DLD1 (cell line): ENCODE data around the gene ZSCAN5B.
"Not testable (repeated sequence)": the region's sequence is repeated elsewhere in the genome, so short reads cannot be mapped to it uniquely, and the experiment has no call there.

ENCODE experiments used
- in situ Hi-C: cut with HindIII; loops from 2 replicates; pipeline ENCODE4 v1.10.0; 2017; ENCODE audit warnings: low sequenced_read_pairs

Gene ZSCAN5B, protein sequence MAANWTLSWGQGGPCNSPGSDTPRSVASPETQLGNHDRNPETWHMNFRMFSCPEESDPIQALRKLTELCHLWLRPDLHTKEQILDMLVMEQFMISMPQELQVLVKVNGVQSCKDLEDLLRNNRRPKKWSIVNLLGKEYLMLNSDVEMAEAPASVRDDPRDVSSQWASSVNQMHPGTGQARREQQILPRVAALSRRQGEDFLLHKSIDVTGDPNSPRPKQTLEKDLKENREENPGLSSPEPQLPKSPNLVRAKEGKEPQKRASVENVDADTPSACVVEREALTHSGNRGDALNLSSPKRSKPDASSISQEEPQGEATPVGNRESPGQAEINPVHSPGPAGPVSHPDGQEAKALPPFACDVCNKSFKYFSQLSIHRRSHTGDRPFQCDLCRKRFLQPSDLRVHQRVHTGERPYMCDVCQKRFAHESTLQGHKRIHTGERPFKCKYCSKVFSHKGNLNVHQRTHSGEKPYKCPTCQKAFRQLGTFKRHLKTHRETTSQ

DNA sequence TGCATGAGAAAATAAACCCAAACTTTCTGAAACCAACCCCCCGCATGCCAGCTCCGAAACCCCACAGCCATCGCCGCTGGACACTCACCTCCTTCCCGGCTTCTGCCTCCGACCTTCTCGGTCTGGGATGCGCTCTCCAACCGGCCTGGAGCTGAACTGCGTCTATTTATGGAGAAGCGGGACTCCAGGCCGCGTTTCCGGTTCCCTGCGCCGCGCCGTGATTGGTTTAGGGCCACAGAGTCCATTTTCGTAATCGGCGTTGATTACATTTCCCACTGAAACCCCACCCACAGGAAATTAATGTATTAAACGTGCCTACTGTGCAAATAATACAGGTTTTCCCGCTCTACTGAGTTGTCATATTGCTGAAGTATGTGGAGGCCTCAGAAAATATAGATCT lies at the start of gene ZSCAN5B:
ZSCAN5B (minus strand) TSS at position 138 of the 400 bp plus-strand sequence. CDS start 4,731 bp downstream, outside the sequence.
- in situ Hi-C loops: not testable (repeated sequence)

DNA sequence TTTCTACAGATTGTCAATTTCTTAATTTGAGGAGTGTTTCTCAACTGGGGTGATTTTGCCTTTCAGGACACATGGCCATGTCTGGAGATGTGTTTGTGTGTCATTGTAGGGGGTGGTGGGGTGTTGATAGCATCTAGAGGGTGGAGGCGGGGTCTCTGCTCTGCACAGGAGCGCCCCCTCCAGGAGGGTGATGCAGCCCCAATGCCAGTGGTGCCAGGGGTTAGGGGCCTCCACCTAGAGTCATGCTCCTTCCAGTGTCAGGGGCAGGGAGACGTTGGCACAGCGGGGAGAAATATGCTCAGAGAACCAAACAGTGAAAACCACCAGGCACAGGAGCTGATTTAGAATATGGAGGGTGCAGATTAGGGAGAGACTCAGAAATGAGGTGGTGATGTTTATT lies 48.2 kb upstream of the ZSCAN5B start:
- in situ Hi-C loops: not testable (repeated sequence)

DNA sequence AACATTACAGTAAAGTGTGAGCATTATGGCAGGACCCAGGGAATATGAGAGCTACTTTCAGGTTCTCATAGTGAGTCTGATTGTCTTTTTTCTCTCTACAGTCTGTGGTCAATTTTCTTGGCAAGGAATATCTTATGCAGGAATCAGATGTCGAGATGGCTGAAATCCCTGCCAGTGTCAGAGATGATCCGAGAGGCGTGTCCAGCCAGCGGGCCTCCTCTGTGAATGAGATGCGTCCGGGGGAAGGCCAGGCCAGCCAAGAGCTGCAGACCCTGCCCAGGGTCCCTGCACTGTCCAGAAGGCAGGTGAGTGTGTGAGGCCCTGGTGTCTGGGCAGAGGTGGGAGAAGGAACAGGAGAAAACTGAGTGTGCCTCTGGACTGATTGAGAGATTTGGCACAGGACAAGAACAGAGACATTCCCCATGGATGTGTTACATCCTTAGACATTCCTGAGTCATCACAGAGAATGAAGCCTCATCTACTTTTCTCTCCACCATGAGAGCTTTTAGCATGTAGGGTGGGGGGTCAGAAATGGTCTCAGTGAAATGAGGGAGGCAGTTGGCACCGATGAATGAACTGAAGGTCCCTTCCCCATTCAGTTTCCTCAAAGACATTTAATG lies 47.6 kb upstream of the ZSCAN5B start:
- in situ Hi-C loops: no loop called here

DNA sequence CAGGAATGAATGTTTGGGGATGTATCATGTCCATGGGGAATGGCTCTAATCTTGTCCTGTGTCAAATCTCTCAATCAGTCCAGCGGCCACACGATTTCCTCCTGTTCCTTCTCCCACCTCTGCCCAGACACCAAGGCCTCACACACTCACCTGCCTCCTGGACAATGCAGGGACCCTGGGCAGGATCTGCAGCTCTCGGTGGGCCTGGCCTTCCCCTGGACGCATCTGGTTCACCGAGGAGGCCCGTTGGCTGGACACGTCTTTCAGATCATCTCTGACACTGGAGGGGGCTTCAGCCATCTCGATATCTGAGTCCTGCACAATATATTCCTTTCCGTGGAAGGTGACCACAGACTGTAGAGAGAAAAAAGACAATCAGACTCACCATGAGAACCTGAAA lies 25.9 kb upstream of the ZSCAN5B start:
- in situ Hi-C loops: no loop called here

DNA sequence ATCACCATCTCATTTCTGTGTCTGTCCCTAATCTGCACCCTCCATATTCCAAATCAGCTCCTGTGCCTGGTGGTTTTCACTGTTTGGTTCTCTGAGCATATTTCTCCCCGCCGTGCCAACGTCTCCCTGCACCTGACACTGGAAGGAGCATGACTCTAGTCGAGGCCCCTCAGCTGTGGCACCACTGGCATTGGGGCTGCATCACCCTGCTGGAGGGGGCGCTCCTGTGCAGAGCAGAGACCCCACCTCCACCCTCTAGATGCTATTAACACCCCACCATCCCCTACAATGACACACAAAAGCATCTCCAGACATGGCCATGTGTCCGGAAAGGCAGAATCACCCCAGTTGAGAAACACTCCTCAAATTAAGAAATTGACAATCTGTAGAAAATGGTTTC lies 25.3 kb upstream of the ZSCAN5B start:
- in situ Hi-C loops: no loop called here

DNA sequence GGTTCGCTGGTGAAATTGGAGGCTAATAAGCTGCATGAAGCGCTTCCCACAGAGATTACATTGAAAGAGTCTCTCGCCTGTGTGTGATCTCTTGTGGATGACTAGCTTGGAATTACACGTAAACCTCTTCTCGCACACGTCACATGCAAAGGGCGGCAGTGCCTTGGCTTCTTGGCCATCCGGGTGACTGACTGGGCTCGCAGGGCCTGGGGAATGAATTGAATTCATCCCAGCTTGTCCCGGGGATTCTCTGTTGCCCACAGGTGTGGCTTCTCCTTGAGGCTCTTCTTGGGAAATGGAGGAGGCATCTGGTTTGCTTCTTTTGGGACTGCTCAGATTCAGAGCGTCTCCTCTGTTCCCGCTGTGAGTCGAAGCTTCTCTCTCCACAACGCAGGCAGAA lies 24.3 kb upstream of the ZSCAN5B start:
- in situ Hi-C loops: no loop called here

DNA sequence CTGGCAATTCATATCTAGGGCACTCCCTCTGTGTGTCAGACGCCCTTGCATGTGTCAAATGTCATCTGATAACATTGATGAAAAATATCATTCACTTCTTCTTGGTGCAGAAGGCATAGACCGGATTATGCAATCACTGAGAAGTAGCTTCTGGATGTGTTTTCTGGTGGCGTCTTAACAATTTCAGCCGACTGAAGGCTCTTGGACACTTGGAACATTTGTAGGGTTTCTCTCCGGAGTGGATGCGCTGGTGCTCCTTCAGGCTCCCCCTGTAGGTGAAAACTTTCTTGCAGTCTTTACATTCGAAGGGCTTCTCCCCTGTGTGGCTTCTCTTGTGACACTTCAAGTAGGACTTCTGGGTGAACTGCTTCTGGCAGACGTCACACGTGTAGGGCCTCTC lies 23.9 kb upstream of the ZSCAN5B start:
- in situ Hi-C loops: not testable (repeated sequence)

DNA sequence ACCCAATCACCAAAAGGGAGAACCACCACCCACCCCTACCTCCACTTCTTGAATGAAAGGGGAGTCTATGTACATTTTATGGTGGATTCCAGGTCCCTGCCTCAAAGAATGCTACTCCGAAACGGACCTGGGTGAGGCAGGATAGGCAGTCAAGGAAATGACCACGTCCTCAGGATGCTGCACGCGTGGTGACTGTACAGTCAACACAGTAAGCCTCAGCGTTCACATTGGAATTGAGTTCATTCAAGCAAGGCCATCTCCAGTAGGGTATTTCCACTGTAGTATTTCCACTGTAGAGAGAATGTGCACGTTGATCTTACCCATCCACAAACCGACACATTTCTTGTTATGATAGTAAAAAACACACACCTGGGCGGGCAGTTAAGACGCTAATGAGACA lies 21.4 kb upstream of the ZSCAN5B start:
- in situ Hi-C loops: no loop called here

DNA sequence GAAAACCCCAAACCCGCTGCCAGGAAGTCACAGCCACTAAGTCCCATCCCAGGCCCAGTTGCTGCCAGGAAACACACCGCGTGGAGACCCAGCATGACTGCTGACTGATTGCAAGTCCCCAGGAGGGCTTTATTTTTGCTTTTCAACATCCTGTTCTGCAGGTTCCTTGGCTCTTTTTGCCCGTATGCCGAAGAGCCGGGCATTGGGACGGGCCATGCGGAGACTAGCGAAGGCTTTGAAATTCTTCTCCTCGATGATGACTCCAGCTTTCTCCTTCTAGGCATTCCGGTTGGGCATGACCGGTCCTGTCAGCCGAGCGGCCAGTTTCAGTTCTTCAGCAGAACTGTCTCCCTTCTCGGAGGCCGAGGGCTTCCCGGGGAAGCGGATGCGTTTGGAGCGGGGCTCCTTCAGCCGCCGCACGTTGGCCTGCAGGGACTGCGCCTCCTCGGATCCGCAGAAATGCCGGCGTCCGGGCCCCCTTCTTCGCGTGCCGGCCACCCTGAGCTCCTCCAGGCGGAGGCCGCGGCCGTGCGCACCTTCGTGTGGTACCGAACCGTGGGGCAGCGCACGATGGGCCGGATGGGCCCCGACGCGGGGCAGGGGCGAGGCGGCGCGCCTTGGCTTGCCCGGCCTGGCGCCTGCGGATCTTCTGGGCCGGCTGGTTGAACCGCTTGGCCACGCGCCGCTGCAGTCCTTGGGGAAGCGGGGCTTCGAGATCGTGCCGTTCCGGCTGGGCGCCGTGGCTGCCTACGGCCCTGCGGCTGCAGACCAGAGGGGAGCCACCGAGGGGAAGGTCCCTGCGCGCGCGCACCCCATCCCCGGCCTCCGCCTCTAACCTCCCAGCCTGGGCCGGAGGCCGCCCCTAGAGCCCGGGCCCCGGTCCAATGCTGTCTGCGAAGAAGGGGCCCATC lies 19.7 kb upstream of the ZSCAN5B start:
- in situ Hi-C loops: no loop called here

DNA sequence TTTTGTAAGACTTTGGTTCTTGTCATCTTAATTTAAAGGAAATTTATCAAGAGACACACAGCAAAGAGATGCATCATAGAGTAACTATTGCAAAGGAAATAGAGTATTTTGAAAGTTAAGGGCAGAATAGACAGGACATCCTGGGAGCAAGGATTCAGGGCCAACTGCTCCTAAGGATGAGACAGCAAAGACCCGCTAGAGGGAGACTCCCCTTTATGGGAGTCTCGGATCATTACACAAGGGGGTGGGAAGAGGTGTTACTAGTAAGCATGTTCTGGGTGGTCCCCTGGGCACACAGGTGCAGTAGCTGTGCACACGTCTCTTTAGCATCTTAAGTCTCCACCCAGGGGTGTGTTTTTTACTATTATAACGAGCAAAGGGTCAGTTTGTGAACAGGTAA lies 14.1 kb upstream of the ZSCAN5B start:
- in situ Hi-C loops: no loop called here

DNA sequence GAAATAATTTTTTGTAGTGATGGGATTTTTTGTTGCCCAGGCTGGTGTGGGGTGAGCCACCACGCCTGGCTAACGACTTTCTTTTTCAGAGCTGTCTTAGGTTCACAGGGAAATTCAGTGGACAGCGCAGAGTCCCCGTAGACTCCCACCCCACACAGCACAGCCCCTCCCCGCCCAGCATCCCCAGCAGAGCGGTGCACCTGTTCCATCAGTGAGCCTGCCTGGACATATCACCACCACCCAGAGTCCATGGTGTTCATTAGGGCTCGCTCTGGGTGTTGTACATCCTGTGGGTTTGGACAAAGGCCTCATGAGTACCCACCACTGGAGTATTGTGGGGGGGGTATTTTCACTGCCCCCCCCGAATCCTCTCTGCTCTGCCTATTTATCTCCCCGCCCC lies 12.5 kb upstream of the ZSCAN5B start:
- in situ Hi-C loops: not testable (repeated sequence)

DNA sequence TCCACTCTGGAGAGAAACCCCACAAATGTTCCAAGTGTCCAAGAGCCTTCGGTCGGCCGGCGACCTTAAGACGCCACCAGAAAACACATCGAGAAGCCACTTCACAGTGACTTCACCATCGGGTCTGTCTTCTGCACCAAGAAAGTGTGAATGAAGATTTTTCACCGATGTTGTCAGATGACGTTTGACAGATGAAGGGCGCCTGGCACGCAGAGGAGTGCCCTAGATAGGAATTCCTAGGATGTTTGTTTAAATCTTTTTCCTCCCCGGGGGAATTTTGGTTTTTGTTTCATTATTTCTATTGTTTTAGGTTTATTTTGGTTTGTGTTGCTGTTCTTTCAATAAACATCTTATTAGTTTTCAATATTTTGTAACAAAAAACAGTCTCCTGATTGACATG lies 11.5 kb upstream of the ZSCAN5B start:
- in situ Hi-C loops: no loop called here

DNA sequence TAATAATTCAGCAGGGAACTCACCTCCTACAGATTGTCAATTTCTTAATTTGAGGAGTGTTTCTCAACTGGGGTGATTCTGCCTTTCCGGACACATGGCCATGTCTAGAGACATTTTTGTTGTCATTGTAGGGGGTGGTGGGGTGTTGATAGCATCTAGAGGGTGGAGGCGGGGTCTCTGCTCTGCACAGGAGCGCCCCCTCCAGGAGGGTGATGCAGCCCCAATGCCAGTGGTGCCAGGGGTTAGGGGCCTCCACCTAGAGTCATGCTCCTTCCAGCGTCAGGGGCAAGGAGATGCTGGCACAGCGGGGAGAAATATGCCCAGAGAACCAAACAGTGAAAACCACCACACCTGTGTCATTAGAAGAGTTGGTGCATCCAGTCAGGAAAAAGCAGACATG lies 10.0 kb upstream of the ZSCAN5B start:
- in situ Hi-C loops: not testable (repeated sequence)

DNA sequence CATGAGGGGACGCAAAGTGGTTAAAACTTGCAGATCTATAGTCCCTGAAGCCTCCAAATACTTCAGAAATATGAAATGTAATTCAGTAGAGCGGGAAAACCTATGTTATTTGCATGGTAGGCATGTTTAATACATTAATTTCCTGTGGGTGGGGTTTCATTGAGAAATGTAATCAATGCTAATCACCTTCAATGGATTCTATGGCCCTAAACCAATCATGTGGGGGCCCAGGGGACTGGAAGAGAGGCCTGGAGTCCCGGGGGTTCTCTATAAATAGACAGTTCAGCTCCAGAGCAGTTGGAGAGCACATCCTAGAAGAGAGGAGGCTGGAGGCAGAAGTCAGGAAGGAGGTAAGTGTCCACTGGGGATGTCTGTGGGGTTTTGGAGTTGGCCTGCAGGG lies 4.4 kb upstream of the ZSCAN5B start, which contains the start of gene ZSCAN5C:
ZSCAN5C (plus strand) TSS at position 301 of the 400 bp plus-strand sequence. CDS start 3,641 bp downstream, outside the sequence.
- in situ Hi-C loops: no loop called here

DNA sequence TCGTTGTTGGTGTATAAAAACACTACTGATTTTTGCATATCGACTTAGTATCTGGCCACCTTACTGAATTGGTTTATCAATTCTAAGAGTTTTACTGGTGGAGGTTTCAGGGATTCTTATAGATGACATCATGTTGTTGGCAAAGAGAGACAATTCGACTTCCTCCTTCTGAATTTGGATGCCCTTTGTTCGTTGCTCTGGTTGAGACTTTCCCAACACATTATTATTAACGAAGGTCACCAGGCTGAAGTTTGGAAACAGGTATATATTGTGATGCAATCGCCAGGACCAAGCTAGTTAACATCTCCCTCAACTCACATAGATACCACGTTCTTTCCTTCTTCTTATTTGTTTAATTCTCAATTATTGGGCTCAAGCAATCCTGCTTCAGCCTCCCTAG lies 2.1 kb upstream of the ZSCAN5B start:
- in situ Hi-C loops: no loop called here

DNA sequence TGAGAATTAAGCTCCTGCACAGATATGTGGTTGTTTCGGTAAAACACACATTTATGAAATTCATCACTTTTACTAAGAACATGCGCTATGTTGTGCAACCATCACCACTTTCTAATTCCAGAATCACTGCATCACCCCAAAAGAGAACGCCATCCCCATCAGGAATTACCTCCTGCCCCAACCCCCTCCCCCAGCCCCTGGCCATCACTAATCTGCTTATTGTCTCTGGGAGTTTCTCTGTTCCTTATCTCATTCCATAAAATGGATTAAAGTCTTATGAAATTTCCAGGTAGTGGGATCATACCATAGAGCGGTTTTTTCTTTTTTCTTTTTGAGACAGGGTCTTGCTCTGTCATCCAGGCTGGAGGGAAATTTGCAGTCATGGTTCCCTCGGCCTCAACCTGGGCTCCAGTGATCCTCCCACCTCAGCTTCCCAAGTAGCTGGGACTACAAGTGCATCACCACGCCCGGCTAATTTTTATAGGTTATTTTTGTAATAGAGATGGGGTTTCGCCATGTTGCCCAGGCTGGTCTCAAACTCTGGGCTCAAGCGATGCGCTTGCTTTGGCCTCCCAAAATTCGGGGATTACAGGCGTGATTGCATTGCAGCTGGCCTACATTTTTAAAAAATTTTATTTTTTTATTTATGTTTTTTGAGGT lies 3.5 kb downstream of the ZSCAN5B start:
- in situ Hi-C loops: no loop called here

DNA sequence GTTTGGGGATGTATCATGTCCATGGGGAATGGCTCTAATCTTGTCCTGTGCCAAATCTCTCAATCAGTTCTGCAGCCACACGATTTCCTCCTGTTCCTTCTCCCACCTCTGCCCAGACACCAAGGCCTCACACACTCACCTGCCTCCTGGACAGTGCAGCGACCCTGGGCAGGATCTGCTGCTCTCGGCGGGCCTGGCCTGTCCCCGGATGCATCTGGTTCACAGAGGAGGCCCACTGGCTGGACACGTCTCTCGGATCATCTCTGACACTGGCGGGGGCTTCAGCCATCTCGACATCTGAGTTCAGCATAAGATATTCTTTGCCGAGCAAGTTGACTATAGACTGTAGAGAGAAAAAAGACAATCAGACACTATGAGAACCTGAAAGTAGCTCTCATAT lies 5.9 kb downstream of the ZSCAN5B start:
- in situ Hi-C loops: no loop called here

DNA sequence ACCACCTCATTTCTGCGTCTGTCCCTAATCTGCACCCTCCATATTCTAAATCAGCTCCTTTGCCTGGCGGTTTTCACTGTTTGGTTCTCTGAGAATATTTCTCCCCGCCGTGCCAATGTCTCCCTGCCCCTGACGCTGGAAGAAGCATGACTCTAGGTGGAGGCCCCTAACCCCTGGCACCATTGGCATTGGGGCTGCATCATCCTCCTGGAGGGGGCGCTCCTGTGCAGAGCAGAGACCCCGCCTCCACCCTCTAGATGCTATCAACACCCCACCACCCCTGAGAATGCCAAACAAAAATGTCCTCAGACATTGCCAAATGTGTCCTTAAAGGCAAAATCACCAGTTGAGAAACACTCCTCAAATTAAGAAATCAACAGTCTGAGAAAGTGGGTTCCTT lies 6.5 kb downstream of the ZSCAN5B start:
- in situ Hi-C loops: no loop called here

DNA sequence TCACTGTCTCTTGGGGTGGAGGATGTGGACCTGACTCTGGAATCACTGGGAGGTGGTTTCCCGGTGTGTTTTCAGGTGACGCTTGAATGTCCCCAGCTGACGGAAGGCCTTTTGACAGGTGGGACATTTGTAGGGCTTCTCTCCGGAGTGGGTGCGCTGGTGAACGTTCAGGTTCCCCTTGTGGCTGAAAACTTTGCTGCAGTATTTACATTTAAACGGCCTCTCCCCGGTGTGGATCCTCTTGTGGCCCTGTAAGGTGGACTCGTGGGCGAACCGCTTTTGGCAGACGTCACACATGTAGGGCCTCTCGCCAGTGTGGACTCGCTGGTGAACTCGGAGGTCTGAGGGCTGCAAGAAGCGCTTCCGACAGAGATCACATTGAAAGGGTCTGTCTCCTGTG lies 7.8 kb downstream of the ZSCAN5B start:
- in situ Hi-C loops: no loop called here

DNA sequence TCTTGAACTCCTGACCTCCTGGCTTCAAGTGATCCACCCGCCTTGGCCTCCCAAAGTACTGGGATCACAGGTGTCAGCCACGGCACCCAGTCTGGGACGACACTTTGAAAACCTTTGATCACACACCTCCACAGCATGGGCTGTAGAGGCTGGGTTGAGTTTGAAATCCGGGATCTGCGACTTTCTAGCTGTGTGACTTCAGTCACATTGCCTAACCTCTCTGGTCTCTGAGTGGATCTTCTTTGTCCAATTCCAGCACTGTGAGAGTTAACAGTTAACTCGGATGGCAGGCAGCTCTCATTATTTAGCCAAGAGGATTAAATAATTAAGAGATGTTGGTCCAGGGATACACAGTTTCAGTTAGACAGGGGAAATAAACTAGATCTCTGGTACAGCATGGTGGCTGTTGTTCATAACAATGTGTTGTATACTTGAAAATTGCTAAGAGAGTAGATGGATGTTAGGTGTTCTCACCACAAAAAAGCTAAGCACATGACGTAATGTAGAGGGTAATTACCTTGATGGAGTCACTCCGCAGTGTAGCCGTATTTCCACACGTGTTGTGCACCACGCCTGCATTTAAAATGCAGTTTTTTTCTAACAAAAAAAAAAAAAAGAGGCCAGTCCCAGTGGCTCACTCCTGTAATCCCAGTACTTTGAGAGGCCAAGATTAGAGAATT lies 19.9 kb downstream of the ZSCAN5B start:
- in situ Hi-C loops: no loop called here
